ENCODE measurements around the gene GRM2. TPM values are rescaled to one million over a fixed set of nuclear protein-coding genes. Genes with fewer than 3 reads are reported as not detected.

GRM2 gene
- total RNA-seq (0.31 TPM), polyA plus RNA-seq (ENCODE audit: insufficient read depth in 1 of 8, insufficient read length in 8 of 8, low replicate concordance in 1 of 8) (under 1 TPM; 0.36 to 0.78 (median 0.54) TPM)
- long read RNA-seq, donor 1, result 0 reads
- long read RNA-seq, donor 2, result 0 reads
- long read RNA-seq, donor 3, result 0 reads
- long read RNA-seq, donor 4, result 0 reads
- long read RNA-seq, donor 5, result 0 reads
- long read RNA-seq, donor 6, result 0 reads
- long read RNA-seq, donor 7, result 0 reads
- long read RNA-seq, donor 8, result 0 reads
- long read RNA-seq, donor 9, result 0 reads
- long read RNA-seq, donor 10, result 0 reads
- long read RNA-seq, donor 11, result 0 reads

DNA sequence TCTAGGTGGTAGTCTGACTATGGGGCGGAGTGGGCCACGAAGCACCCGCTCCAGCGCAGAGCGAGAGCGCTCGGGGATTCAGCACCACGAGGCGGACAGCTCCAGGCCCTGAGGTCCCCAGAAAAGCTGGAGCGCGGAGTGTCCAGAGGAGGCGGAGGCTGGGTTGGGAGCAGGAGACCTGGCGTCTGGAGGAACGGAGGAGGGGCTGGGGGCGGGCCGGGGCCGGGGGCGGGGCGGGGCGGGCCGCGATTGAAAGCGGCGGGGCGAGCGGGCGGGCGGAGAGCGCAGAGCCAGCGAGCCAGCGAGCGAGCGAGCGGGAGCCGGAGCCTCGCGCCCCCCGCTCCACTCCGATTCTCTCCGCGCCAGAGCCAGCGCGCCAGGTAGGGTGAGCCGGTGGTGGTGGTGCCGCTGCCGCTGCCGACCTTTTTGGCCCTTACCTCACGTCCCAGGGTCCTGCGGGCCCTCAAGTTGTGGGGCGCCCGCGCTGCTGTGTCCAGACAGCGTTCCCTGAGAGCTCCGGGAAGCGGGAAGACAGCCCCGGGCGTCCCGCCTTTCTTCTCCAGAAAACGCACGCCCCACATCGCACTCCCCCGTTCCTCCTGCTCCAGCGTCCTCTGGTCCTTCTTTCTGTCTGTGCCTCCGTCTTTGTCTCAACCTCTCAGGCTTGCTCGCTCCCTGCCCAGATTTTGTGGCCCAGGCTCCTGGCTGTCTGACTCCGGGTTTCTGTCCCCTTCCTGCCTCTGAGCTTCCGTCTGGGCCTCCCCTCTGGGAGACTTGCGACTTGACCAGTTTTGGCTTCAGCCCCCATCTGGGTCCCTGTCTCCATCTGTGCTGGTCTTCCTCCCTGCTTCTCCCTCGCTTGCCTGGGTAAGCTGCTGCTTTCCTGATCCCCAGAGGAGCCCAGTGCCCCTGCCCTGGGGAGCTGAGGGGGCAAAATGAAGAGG, at the start of gene GRM2:
Gene GRM2, plus strand, starts transcription at position 281 of the 944 bp plus-strand sequence. CDS start 1,916 bp downstream, outside the sequence.
- H3K27me3 ChIP-seq (ENCODE audit: control insufficient read depth, insufficient read depth, low read length), result peaks cover 19% of the 10 kb centered on the region
- H3K4me3 ChIP-seq (ENCODE audit: low read length), result peak within 1 kb of the TSS; percentile 41
- H3K9me3 ChIP-seq (replicated peaks; ENCODE audit: control insufficient read depth, low read depth, low read length), result no peaks in the 10 kb centered on the region
- peaks cover 17% of the 10 kb centered on the region for H3K36me3 ChIP-seq (ENCODE audit: control insufficient read depth, insufficient read depth, low read length)
- peak; percentile 95 for DNase-seq
- under 1% methylated on average over 54 of the region's 69 CpGs for WGBS (ENCODE audit: insufficient coverage)
- no peak within 1 kb of the TSS for H3K27ac ChIP-seq (ENCODE audit: low read length)
- H3K4me1 ChIP-seq (ENCODE audit: control insufficient read depth, insufficient read depth, low read length), result peaks cover 7% of the 10 kb centered on the region

DNA sequence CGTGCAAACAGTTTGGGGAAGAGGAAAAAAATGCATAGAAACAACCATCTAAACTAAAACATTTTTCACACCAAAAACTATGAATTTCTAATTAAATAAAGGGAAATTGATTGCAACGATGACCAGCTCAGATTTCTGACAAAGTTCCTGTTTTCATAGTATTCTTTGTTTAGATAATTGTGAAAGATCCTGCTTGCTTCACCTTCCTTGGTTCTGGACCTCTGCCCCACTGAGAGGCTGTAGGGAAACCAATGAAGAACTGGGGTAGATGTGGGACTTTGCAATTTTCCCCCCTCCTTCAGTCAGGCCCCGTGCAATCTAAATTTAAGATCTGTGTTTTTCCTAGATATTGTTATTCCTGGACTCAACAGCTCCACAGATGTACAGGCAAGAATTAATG, 49.6 kb upstream of the GRM2 start:
- H3K9me3 ChIP-seq (replicated peaks; ENCODE audit: control insufficient read depth, low read depth, low read length), result no peaks in the 10 kb centered on the region
- DNase-seq, result no peak
- peaks cover 34% of the 10 kb centered on the region for H3K36me3 ChIP-seq (ENCODE audit: control insufficient read depth, insufficient read depth, low read length)
- H3K4me1 ChIP-seq (ENCODE audit: control insufficient read depth, insufficient read depth, low read length), result no peaks in the 10 kb centered on the region
- WGBS (ENCODE audit: insufficient coverage), result no CpG with 5 or more reads among the region's 3 CpGs
- no peaks in the 10 kb centered on the region for H3K27me3 ChIP-seq (ENCODE audit: control insufficient read depth, insufficient read depth, low read length)
- H3K27ac ChIP-seq (ENCODE audit: low read length), result no peak overlapping the region
- H3K4me3 ChIP-seq (ENCODE audit: low read length), result no peak overlapping the region

DNA sequence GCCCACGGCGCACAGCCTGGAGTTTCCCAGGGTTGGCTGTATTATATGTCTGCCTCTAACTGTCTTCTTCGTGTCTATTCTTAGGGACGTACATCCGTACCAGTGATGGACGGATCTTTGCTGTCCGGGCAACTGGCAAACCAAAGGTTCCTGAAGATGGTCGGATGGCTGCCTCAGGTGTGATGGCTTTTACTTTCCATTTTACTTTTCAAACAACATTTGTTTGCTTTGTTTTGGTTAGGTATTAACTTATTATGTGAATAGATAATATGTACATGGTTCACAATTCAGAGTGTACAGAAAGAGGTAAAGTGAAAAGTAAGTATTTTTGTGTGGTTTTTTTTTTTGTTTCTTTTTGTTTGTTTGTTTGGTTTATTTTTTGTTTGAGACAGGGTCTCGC, 46.9 kb upstream of the GRM2 start:
- no peak overlapping the region for H3K27ac ChIP-seq (ENCODE audit: low read length)
- WGBS (ENCODE audit: insufficient coverage), result 100% methylated on average over 3 of the region's 9 CpGs
- H3K36me3 ChIP-seq (ENCODE audit: control insufficient read depth, insufficient read depth, low read length), result peaks cover 48% of the 10 kb centered on the region

DNA sequence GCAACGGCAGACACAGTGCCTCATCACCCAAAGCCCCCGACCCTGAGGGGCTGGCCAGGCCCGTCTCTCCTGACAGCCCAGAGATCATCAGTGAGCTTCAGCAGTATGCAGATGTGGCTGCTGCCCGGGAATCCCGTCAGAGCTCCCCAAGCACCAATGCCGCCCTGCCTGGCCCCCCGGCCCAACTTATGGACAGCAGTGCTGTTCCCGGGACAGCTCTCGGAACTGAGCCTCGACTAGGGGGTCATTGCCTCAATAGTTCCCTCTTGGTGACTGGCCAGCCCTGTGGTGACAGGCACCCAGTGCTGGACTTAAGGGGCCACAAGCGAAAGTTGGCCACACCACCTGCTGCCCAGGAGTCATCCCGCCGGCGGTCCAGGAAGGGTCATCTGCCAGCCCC, 44.4 kb upstream of the GRM2 start:
- peaks cover 45% of the 10 kb centered on the region for H3K36me3 ChIP-seq (ENCODE audit: control insufficient read depth, insufficient read depth, low read length)
- no peaks in the 10 kb centered on the region for H3K27me3 ChIP-seq (ENCODE audit: control insufficient read depth, insufficient read depth, low read length)
- H3K4me3 ChIP-seq (ENCODE audit: low read length), result no peak overlapping the region
- no peaks in the 10 kb centered on the region for H3K4me1 ChIP-seq (ENCODE audit: control insufficient read depth, insufficient read depth, low read length)
- 95% methylated on average over 14 of the region's 14 CpGs for WGBS (ENCODE audit: insufficient coverage)
- no peak for DNase-seq
- no peak overlapping the region for H3K27ac ChIP-seq (ENCODE audit: low read length)
- H3K9me3 ChIP-seq (replicated peaks; ENCODE audit: control insufficient read depth, low read depth, low read length), result no peaks in the 10 kb centered on the region

More for the DNA sequence above, 46.9 kb upstream of the GRM2 start:
- Histone ChIP-seq H3K9me3 (replicated peaks; ENCODE audit: control insufficient read depth, low read depth, low read length) (no peaks in the 10 kb centered on the region), H3K4me3 (ENCODE audit: low read length) (no peak overlapping the region), H3K4me1 (ENCODE audit: control insufficient read depth, insufficient read depth, low read length) (no peaks in the 10 kb centered on the region), H3K27me3 (ENCODE audit: control insufficient read depth, insufficient read depth, low read length) (no peaks in the 10 kb centered on the region)
- no peak for DNase-seq

DNA sequence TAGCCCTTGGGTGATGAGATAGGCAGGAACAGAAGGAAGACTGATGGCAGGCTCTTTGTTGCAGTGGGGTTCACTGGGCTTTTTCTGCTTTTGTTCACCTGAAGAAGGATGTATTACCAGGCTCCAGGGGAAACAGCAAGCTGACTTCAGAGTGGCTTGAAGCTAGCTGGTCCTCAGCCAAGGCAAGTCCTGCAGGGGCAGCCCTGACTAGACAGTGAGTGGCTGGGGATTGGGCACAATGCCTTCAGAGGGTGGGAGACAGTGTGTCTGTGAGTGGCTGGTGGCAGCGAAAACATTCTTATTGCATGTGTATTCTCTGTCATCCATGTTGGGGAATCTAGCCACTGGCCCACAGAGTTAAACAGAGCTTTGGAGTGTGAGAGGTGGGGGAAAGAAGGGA, 38.1 kb upstream of the GRM2 start:
- Histone ChIP-seq H3K9me3 (replicated peaks; ENCODE audit: control insufficient read depth, low read depth, low read length) (no peaks in the 10 kb centered on the region), H3K36me3 (ENCODE audit: control insufficient read depth, insufficient read depth, low read length) (peaks cover 8% of the 10 kb centered on the region), H3K27me3 (ENCODE audit: control insufficient read depth, insufficient read depth, low read length) (no peaks in the 10 kb centered on the region), H3K4me1 (ENCODE audit: control insufficient read depth, insufficient read depth, low read length) (peaks cover 14% of the 10 kb centered on the region), H3K4me3 (ENCODE audit: low read length) (no peak overlapping the region), H3K27ac (ENCODE audit: low read length) (no peak overlapping the region)
- no peak for DNase-seq
- WGBS (ENCODE audit: insufficient coverage), result 80% methylated on average over 1 of the region's 1 CpG

DNA sequence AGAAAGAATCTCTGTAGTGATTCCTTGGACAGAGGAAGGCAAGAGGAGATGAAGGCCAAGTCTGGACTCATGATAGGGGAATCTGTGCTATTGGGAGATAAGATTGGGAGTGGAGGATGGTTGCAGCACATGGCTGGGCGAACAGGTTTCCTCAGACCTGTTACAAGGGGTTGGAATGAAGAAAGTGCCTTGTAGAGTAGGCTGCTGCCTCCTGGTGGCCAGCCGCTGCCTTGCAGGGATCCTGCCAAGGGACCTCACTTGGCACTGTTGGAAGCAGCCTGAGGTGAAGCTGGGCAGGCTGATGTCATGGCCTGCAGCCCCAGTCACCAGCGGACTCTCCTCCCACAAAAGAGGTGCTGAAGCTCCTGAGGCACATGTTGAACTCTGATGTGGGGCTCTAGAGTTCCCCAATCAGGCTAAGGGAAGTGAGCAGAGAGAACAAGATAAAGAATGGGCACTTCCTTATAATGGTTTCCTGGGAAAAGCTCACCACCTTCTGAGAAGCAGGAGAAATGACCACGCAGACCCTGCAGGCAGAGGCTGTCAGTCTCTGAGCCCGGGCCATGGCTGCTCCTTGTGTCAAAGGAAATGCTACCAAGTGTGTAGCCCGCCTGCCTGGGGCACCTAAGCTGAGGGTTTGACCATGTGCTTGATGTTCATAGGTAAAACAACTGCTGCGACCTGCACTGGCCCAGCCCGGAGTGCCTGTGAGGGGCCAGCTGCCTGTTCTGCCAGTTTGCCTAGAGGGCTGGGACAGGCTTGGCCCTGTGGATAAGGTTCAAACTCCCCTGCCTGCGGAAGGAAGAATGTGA, 37.4 kb upstream of the GRM2 start:
- peaks cover 14% of the 10 kb centered on the region for H3K4me1 ChIP-seq (ENCODE audit: control insufficient read depth, insufficient read depth, low read length)

DNA sequence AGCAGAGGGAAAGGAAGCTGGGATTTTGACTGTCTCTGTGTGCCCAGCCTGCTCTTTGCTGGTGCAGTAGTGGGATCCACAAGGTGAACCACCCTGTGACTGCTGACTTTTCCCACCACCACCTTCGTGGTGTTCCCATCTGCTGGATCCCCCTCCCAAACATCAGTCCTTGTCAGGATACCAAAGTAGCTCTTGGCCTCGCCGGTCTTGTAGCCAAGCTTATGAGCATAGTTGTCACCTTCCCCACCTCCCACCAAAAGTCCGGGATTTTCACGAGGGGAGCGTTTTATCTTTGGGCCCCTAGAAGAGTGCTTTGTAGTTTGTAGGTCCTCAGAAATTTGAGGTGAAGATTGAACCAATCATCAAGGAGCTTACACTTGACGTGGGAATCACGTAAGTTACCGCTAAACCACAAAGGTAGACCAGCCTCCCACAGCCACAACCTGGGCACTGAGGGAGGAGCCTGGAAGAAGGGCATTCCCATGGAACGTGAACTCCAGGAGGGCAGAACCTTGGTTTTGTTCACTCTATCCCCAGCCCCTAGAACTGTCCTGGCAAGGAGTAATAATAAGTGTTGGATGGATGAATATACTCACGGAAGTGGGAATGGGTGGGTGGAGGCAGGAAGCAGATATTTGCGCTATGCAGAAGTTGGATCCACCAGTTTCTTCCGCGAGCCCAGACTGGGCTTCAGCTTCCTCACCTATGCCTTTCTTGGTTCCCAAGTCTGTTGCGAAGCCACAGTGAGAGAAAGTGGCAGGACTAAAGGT, 36.6 kb upstream of the GRM2 start:
- Histone ChIP-seq H3K27me3 (ENCODE audit: control insufficient read depth, insufficient read depth, low read length) (no peaks in the 10 kb centered on the region), H3K36me3 (ENCODE audit: control insufficient read depth, insufficient read depth, low read length) (peaks cover 20% of the 10 kb centered on the region), H3K9me3 (replicated peaks; ENCODE audit: control insufficient read depth, low read depth, low read length) (no peaks in the 10 kb centered on the region), H3K4me3 (ENCODE audit: low read length) (peak overlapping the region; percentile 98), H3K4me1 (ENCODE audit: control insufficient read depth, insufficient read depth, low read length) (peaks cover 14% of the 10 kb centered on the region), H3K27ac (ENCODE audit: low read length) (peak overlapping the region; percentile 69)
- WGBS (ENCODE audit: insufficient coverage), result 77% methylated on average over 9 of the region's 15 CpGs
- no peak for DNase-seq

More for the DNA sequence above, 37.4 kb upstream of the GRM2 start:
- Histone ChIP-seq H3K4me3 (ENCODE audit: low read length) (no peak overlapping the region), H3K27me3 (ENCODE audit: control insufficient read depth, insufficient read depth, low read length) (no peaks in the 10 kb centered on the region), H3K27ac (ENCODE audit: low read length) (no peak overlapping the region), H3K9me3 (replicated peaks; ENCODE audit: control insufficient read depth, low read depth, low read length) (no peaks in the 10 kb centered on the region), H3K36me3 (ENCODE audit: control insufficient read depth, insufficient read depth, low read length) (peaks cover 14% of the 10 kb centered on the region)
- peak; percentile 75 for DNase-seq
- 64% methylated on average over 8 of the region's 9 CpGs for WGBS (ENCODE audit: insufficient coverage)

DNA sequence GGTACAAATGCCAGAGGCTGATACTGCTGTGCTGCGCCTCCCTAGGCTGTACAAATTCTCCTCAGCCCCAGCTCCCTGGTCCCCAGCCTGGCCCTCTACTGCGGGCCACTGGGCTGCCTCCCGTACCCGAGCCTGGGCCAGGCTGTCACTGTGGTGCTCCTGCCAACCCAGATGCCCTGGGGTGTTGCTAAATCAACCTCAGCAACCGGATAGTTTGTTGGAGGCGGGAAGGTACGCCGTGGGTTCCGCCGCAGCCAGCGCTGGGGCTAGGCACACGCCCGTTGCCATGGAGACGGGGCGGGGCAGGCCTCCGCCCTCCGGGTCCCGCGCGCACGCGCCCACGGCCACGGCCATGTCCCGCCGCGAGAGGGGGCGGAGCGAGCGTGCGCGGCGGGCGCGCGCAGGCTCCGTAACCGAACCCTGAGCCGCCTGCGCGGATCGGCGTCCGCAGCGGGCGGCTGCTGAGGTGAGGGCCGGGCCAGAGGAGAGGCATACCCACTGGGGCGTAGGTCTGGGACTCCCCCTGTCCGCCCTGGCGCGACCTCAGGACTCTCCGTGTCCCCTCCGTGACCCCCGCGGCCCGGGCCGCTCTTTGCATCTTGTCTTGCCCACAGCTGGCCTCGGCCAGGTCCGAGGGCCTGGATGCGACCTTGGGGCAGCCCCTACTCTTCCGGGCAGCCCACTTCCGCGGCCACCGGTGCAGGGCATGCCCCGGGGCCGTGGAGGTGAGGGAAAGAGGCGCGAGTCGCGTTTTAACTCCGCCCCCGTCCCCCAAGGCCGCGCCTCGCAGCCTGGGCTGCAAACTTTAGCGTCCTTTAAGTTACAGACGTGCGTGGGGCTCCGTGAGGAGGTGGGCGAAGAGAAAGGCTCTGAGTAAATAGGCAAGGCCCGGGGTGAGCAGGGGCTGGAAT, 35.8 kb upstream of the GRM2 start, which contains the start of gene TEX264:
Gene TEX264, plus strand, starts transcription at position 430 of the 911 bp plus-strand sequence. CDS start 3,053 bp downstream, outside the sequence.
- peak; percentile 92 for DNase-seq
- Histone ChIP-seq H3K9me3 (replicated peaks; ENCODE audit: control insufficient read depth, low read depth, low read length) (no peaks in the 10 kb centered on the region), H3K4me3 (ENCODE audit: low read length) (peak within 1 kb of the TSS; percentile 98), H3K27ac (ENCODE audit: low read length) (peak within 1 kb of the TSS; percentile 87), H3K36me3 (ENCODE audit: control insufficient read depth, insufficient read depth, low read length) (peaks cover 23% of the 10 kb centered on the region), H3K4me1 (ENCODE audit: control insufficient read depth, insufficient read depth, low read length) (peaks cover 14% of the 10 kb centered on the region), H3K27me3 (ENCODE audit: control insufficient read depth, insufficient read depth, low read length) (no peaks in the 10 kb centered on the region)
- WGBS (ENCODE audit: insufficient coverage), result under 1% methylated on average over 61 of the region's 81 CpGs

Measured in muscle of leg (tissue), 16 donors.